WTC11 (cell line): ENCODE data around the gene KIDINS220. TPM values are rescaled to one million over a fixed set of nuclear protein-coding genes. Genes with fewer than 3 reads are reported as not detected.

Source experiments
- ATAC-seq: fragments of 200-7000 bp; cut with Tn5 transposase; 2 replicates; pipeline ENCODE4 v1.10.0; 2021; ENCODE audit warnings: mild to moderate bottlenecking, moderate library complexity
- CTCF ChIA-PET: fragments of 300-600 bp; sonication (Branson Sonifier 250); formaldehyde crosslinking; loops from one replicate; lab custom pipeline; 2021; ENCODE audit warnings: antibody characterized with exemption; lab: Charles Lee
- POLR2A ChIA-PET: fragments of 350-600 bp; sonication (Branson Sonifier 250); formaldehyde crosslinking; loops from one replicate; lab custom pipeline; 2021; ENCODE audit warnings: antibody characterized with exemption; lab: Charles Lee
- DNase-seq: peaks from one replicate; pipeline ENCODE4 v3.0.0; 2021; ENCODE audit warnings: low spot score
- H3K27ac Mint-ChIP-seq: 2 replicates; pipeline ENCODE4 v1.8.0; 2021; ENCODE audit warnings: mixed read lengths
- H3K27me3 Mint-ChIP-seq: 2 replicates; pipeline ENCODE4 v1.8.0; 2021; ENCODE audit warnings: low read depth, mild to moderate bottlenecking, moderate library complexity, mixed read lengths
- H3K36me3 Mint-ChIP-seq: 2 replicates; pipeline ENCODE4 v1.8.0; 2021; ENCODE audit warnings: mixed read lengths
- H3K4me1 Mint-ChIP-seq: 2 replicates; pipeline ENCODE4 v1.8.0; 2022; ENCODE audit warnings: mixed read lengths
- H3K4me3 Mint-ChIP-seq: 2 replicates; pipeline ENCODE4 v1.8.0; 2021; ENCODE audit warnings: mild to moderate bottlenecking, moderate library complexity, mixed read lengths
- H3K9me3 Mint-ChIP-seq: 2 replicates; pipeline ENCODE4 v1.8.0; 2021; ENCODE audit warnings: mixed read lengths
- CREM ChIP-seq: sonication (generic); formaldehyde crosslinking; IDR thresholded peaks from 2 replicates; pipeline ENCODE4 v1.8.1; 2022; ENCODE audit warnings: mild to moderate bottlenecking, missing genetic modification reagents, moderate library complexity
- FOXJ3 ChIP-seq: sonication (generic); formaldehyde crosslinking; IDR thresholded peaks from 2 replicates; pipeline ENCODE4 v1.9.0; 2021; ENCODE audit warnings: missing genetic modification reagents, mild to moderate bottlenecking, borderline replicate concordance
- FOXP1 ChIP-seq: sonication (generic); formaldehyde crosslinking; IDR thresholded peaks from 2 replicates; pipeline ENCODE4 v1.8.0; 2022; ENCODE audit warnings: missing genetic modification reagents, mild to moderate bottlenecking, moderate library complexity, borderline replicate concordance
- GTF2I ChIP-seq: fragments of 250-450 bp; sonication (Bioruptor Pico); conservative IDR thresholded peaks from 2 replicates; pipeline ENCODE4 v1.4.0; 2021; ENCODE audit warnings: mild to moderate bottlenecking
- MXD4 ChIP-seq: fragments of 250-450 bp; sonication (Bioruptor Pico); IDR thresholded peaks from 2 replicates; pipeline ENCODE4 v1.8.0; 2021; ENCODE audit warnings: mild to moderate bottlenecking, moderate library complexity, borderline replicate concordance
- PRRX2 ChIP-seq: fragments of 250-450 bp; sonication (Bioruptor Pico); IDR thresholded peaks from 2 replicates; pipeline ENCODE4 v1.8.0; 2021; ENCODE audit warnings: mild to moderate bottlenecking
- ZNF121 ChIP-seq: sonication (generic); formaldehyde crosslinking; IDR thresholded peaks from 2 replicates; pipeline ENCODE4 v1.8.0; 2023; ENCODE audit warnings: missing genetic modification reagents
- total RNA-seq: library from RNA; stranded (reverse); gene quantifications from 3 replicates; pipeline ENCODE4 v1.2.3, GENCODE V29; 2021
- TF ChIP-seq, protein P1 (sequence below): sonication (generic); formaldehyde crosslinking; IDR thresholded peaks from 2 replicates; pipeline ENCODE4 v1.8.1; 2023; ENCODE audit warnings: mild to moderate bottlenecking, missing genetic modification reagents
- TF ChIP-seq, protein P2 (sequence below): sonication (generic); formaldehyde crosslinking; IDR thresholded peaks from 2 replicates; pipeline ENCODE4 v1.8.1; 2023; ENCODE audit warnings: mild to moderate bottlenecking, missing genetic modification reagents, moderate library complexity
- TF ChIP-seq, protein P3 (sequence below): fragments of 250-450 bp; sonication (Bioruptor Pico); IDR thresholded peaks from 2 replicates; pipeline ENCODE4 v1.9.0; 2021; ENCODE audit warnings: mild to moderate bottlenecking
- TF ChIP-seq, protein P4 (sequence below): fragments of 250-450 bp; sonication (Bioruptor Pico); IDR thresholded peaks from 2 replicates; pipeline ENCODE4 v1.9.0; 2021; ENCODE audit warnings: mild to moderate bottlenecking
- TF ChIP-seq, protein P5 (sequence below): sonication (generic); formaldehyde crosslinking; IDR thresholded peaks from 2 replicates; pipeline ENCODE4 v1.8.0; 2023; ENCODE audit warnings: missing genetic modification reagents, mild to moderate bottlenecking, borderline replicate concordance
- TF ChIP-seq, protein P6 (sequence below): fragments of 200-600 bp; IDR thresholded peaks from 2 replicates; pipeline ENCODE4 v1.8.0; 2022; ENCODE audit warnings: antibody characterized with exemption
- TF ChIP-seq, protein P7 (sequence below): sonication (generic); formaldehyde crosslinking; IDR thresholded peaks from 2 replicates; pipeline ENCODE4 v1.8.1; 2022; ENCODE audit warnings: missing genetic modification reagents, borderline replicate concordance
- TF ChIP-seq, protein P8 (sequence below): sonication (generic); formaldehyde crosslinking; IDR thresholded peaks from 2 replicates; pipeline ENCODE4 v1.8.0; 2022; ENCODE audit warnings: missing genetic modification reagents

KIDINS220 gene
- total RNA-seq, 1 experiment from 2014 or later: 23.9 TPM

DNA sequence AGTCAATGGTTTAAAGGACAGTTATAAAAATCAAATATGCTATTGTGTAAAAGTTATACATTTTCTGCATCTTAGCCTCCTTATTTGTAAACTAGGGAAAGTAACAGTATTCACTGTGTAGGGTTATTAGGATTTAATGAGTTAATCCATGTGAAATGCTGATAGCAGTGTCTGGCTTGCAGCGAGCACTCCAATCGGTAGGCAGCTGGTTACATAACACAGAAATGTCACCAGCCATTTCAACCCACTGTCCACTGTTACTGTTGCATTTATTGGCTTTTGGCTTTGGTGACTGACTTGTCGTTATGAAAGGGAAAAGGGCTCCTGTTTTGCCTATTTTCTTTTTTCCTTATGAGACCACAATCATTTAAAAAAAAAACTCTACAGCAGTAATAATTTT, 116.7 kb downstream of the KIDINS220 start (continued):
- TF ChIP-seq, protein P1, sequence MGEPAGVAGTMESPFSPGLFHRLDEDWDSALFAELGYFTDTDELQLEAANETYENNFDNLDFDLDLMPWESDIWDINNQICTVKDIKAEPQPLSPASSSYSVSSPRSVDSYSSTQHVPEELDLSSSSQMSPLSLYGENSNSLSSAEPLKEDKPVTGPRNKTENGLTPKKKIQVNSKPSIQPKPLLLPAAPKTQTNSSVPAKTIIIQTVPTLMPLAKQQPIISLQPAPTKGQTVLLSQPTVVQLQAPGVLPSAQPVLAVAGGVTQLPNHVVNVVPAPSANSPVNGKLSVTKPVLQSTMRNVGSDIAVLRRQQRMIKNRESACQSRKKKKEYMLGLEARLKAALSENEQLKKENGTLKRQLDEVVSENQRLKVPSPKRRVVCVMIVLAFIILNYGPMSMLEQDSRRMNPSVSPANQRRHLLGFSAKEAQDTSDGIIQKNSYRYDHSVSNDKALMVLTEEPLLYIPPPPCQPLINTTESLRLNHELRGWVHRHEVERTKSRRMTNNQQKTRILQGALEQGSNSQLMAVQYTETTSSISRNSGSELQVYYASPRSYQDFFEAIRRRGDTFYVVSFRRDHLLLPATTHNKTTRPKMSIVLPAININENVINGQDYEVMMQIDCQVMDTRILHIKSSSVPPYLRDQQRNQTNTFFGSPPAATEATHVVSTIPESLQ (CRISPR knock-in tag): no peak
- TF ChIP-seq, protein P2, sequence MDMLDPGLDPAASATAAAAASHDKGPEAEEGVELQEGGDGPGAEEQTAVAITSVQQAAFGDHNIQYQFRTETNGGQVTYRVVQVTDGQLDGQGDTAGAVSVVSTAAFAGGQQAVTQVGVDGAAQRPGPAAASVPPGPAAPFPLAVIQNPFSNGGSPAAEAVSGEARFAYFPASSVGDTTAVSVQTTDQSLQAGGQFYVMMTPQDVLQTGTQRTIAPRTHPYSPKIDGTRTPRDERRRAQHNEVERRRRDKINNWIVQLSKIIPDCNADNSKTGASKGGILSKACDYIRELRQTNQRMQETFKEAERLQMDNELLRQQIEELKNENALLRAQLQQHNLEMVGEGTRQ: no peak
- TF ChIP-seq, protein P3, sequence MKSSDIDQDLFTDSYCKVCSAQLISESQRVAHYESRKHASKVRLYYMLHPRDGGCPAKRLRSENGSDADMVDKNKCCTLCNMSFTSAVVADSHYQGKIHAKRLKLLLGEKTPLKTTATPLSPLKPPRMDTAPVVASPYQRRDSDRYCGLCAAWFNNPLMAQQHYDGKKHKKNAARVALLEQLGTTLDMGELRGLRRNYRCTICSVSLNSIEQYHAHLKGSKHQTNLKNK (CRISPR knock-in tag): no peak
- TF ChIP-seq FOXJ3 (CRISPR knock-in tag) (no peak), MXD4 (CRISPR knock-in tag) (no peak), CREM (no peak)
- TF ChIP-seq, all 79 proteins: peak for 0

DNA sequence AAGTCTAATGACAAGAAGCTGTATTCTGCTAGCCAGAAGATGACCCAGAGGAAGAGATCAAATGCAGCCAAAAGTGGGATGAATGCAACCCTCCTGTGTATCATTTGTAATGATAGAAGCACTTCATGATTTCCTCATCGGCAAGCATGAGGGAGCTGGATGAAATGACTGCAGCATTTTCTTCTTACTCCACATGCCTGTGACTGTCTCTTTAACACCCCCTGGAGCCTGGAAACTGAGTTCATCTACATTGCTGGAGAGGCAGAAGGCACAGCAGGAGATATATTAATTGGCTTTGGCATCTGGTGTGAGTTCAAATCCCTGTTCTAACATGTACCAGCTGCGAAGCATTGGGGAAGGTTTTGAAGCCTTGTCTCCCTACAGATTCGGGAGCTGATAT, 117.9 kb downstream of the KIDINS220 start:
- H3K27me3 Mint-ChIP-seq: no peaks in the 10 kb centered on the region
- H3K4me3 Mint-ChIP-seq: no peak overlapping the region
- TF ChIP-seq ZNF121 (CRISPR knock-in tag): no peak
- TF ChIP-seq, protein P4, sequence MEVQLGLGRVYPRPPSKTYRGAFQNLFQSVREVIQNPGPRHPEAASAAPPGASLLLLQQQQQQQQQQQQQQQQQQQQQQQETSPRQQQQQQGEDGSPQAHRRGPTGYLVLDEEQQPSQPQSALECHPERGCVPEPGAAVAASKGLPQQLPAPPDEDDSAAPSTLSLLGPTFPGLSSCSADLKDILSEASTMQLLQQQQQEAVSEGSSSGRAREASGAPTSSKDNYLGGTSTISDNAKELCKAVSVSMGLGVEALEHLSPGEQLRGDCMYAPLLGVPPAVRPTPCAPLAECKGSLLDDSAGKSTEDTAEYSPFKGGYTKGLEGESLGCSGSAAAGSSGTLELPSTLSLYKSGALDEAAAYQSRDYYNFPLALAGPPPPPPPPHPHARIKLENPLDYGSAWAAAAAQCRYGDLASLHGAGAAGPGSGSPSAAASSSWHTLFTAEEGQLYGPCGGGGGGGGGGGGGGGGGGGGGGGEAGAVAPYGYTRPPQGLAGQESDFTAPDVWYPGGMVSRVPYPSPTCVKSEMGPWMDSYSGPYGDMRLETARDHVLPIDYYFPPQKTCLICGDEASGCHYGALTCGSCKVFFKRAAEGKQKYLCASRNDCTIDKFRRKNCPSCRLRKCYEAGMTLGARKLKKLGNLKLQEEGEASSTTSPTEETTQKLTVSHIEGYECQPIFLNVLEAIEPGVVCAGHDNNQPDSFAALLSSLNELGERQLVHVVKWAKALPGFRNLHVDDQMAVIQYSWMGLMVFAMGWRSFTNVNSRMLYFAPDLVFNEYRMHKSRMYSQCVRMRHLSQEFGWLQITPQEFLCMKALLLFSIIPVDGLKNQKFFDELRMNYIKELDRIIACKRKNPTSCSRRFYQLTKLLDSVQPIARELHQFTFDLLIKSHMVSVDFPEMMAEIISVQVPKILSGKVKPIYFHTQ (CRISPR knock-in tag): no peak
- TF ChIP-seq FOXP1 (CRISPR knock-in tag): no peak
- TF ChIP-seq GTF2I (CRISPR knock-in tag): no peak
- no peak for TF ChIP-seq PRRX2 (CRISPR knock-in tag)
- no peak for TF ChIP-seq FOXJ3 (CRISPR knock-in tag)
- TF ChIP-seq, protein P5, sequence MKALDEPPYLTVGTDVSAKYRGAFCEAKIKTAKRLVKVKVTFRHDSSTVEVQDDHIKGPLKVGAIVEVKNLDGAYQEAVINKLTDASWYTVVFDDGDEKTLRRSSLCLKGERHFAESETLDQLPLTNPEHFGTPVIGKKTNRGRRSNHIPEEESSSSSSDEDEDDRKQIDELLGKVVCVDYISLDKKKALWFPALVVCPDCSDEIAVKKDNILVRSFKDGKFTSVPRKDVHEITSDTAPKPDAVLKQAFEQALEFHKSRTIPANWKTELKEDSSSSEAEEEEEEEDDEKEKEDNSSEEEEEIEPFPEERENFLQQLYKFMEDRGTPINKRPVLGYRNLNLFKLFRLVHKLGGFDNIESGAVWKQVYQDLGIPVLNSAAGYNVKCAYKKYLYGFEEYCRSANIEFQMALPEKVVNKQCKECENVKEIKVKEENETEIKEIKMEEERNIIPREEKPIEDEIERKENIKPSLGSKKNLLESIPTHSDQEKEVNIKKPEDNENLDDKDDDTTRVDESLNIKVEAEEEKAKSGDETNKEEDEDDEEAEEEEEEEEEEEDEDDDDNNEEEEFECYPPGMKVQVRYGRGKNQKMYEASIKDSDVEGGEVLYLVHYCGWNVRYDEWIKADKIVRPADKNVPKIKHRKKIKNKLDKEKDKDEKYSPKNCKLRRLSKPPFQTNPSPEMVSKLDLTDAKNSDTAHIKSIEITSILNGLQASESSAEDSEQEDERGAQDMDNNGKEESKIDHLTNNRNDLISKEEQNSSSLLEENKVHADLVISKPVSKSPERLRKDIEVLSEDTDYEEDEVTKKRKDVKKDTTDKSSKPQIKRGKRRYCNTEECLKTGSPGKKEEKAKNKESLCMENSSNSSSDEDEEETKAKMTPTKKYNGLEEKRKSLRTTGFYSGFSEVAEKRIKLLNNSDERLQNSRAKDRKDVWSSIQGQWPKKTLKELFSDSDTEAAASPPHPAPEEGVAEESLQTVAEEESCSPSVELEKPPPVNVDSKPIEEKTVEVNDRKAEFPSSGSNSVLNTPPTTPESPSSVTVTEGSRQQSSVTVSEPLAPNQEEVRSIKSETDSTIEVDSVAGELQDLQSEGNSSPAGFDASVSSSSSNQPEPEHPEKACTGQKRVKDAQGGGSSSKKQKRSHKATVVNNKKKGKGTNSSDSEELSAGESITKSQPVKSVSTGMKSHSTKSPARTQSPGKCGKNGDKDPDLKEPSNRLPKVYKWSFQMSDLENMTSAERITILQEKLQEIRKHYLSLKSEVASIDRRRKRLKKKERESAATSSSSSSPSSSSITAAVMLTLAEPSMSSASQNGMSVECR: no peak
- DNase-seq (no peak), ATAC-seq (no peak)
- H3K9me3 Mint-ChIP-seq: peaks cover 13% of the 10 kb centered on the region
- no peak overlapping the region for H3K27ac Mint-ChIP-seq
- H3K4me1 Mint-ChIP-seq: no peaks in the 10 kb centered on the region
- POLR2A ChIA-PET: no interaction called here
- H3K36me3 Mint-ChIP-seq: 0 out of 2 replicates have a peak, but pooled peaks cover 3% of the 10 kb centered on the region
- CTCF ChIA-PET: interaction anchor here (1.3 kb wide), 1 partner anchor 26 kb away, joined by 5 read pairs; no protein-coding TSS in a partner anchor

DNA sequence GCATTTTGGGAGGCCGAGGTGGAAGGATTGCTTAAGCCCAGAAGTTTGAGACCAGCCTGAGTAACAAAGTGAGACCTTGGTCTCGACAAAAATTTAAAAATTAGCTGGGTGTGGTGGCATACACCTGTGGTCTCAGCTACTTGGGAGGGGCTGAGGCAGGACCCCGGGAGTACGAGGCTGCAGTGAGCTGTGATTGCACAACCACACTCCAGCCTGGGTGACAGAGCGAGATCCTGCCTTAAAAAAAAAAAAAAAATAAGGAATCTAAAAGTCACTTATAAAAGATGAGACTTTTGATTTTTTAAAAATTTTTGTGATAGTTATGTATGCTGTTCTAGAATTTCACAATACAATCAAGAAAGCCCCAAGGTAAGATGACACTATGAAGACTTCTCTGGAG, 122.4 kb downstream of the KIDINS220 start:
- Mint-ChIP-seq H3K4me3 (no peak overlapping the region), H3K9me3 (peaks cover 13% of the 10 kb centered on the region), H3K36me3 (0 out of 2 replicates have a peak, but pooled peaks cover 3% of the 10 kb centered on the region), H3K27me3 (no peaks in the 10 kb centered on the region), H3K27ac (no peak overlapping the region), H3K4me1 (peaks cover 6% of the 10 kb centered on the region)
- no peak for DNase-seq
- no peak for ATAC-seq
- ChIA-PET CTCF (interaction anchor here (0.9 kb wide), 1 partner anchor 22 kb away, joined by 4 read pairs; no protein-coding TSS in a partner anchor), POLR2A (no interaction called here)
- TF ChIP-seq, protein P6, sequence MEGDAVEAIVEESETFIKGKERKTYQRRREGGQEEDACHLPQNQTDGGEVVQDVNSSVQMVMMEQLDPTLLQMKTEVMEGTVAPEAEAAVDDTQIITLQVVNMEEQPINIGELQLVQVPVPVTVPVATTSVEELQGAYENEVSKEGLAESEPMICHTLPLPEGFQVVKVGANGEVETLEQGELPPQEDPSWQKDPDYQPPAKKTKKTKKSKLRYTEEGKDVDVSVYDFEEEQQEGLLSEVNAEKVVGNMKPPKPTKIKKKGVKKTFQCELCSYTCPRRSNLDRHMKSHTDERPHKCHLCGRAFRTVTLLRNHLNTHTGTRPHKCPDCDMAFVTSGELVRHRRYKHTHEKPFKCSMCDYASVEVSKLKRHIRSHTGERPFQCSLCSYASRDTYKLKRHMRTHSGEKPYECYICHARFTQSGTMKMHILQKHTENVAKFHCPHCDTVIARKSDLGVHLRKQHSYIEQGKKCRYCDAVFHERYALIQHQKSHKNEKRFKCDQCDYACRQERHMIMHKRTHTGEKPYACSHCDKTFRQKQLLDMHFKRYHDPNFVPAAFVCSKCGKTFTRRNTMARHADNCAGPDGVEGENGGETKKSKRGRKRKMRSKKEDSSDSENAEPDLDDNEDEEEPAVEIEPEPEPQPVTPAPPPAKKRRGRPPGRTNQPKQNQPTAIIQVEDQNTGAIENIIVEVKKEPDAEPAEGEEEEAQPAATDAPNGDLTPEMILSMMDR: no peak
- TF ChIP-seq, protein P7, sequence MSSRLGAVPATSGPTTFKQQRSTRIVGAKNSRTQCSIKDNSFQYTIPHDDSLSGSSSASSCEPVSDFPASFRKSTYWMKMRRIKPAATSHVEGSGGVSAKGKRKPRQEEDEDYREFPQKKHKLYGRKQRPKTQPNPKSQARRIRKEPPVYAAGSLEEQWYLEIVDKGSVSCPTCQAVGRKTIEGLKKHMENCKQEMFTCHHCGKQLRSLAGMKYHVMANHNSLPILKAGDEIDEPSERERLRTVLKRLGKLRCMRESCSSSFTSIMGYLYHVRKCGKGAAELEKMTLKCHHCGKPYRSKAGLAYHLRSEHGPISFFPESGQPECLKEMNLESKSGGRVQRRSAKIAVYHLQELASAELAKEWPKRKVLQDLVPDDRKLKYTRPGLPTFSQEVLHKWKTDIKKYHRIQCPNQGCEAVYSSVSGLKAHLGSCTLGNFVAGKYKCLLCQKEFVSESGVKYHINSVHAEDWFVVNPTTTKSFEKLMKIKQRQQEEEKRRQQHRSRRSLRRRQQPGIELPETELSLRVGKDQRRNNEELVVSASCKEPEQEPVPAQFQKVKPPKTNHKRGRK (CRISPR knock-in tag): no peak
- TF ChIP-seq, protein P8, sequence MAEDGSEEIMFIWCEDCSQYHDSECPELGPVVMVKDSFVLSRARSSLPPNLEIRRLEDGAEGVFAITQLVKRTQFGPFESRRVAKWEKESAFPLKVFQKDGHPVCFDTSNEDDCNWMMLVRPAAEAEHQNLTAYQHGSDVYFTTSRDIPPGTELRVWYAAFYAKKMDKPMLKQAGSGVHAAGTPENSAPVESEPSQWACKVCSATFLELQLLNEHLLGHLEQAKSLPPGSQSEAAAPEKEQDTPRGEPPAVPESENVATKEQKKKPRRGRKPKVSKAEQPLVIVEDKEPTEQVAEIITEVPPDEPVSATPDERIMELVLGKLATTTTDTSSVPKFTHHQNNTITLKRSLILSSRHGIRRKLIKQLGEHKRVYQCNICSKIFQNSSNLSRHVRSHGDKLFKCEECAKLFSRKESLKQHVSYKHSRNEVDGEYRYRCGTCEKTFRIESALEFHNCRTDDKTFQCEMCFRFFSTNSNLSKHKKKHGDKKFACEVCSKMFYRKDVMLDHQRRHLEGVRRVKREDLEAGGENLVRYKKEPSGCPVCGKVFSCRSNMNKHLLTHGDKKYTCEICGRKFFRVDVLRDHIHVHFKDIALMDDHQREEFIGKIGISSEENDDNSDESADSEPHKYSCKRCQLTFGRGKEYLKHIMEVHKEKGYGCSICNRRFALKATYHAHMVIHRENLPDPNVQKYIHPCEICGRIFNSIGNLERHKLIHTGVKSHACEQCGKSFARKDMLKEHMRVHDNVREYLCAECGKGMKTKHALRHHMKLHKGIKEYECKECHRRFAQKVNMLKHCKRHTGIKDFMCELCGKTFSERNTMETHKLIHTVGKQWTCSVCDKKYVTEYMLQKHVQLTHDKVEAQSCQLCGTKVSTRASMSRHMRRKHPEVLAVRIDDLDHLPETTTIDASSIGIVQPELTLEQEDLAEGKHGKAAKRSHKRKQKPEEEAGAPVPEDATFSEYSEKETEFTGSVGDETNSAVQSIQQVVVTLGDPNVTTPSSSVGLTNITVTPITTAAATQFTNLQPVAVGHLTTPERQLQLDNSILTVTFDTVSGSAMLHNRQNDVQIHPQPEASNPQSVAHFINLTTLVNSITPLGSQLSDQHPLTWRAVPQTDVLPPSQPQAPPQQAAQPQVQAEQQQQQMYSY: no peak
